HUES64 (cell line): ENCODE measurements around the gene SPATA25.
"Not testable (repeated sequence)": the region's sequence is repeated elsewhere in the genome, so short reads cannot be mapped to it uniquely, and the experiment has no call there.

Experiments used
- H3K27ac ChIP-seq: 2 replicates; pipeline ENCODE4 v1.7.0; 2013; ENCODE audit warnings: low read depth, low read length, inconsistent platforms
- H3K27me3 ChIP-seq: 2 replicates; pipeline ENCODE4 v1.6.1; 2013; ENCODE audit warnings: mild to moderate bottlenecking, low read length; ENCODE audit not compliant: insufficient read depth
- H3K36me3 ChIP-seq: 2 replicates; pipeline ENCODE4 v1.6.1; 2013; ENCODE audit warnings: mild to moderate bottlenecking, low read length; ENCODE audit not compliant: insufficient read depth
- H3K4me1 ChIP-seq: 2 replicates; pipeline ENCODE4 v1.6.1; 2013; ENCODE audit warnings: mild to moderate bottlenecking, low read length, moderate library complexity; ENCODE audit not compliant: insufficient read depth
- H3K4me3 ChIP-seq: 2 replicates; pipeline ENCODE4 v1.5.1; 2013; ENCODE audit warnings: mild to moderate bottlenecking, low read length, moderate library complexity
- H3K9ac ChIP-seq: 2 replicates; pipeline ENCODE4 v1.6.1; 2013; ENCODE audit warnings: mild to moderate bottlenecking, low read depth, low read length
- H3K9me3 ChIP-seq: 2 replicates; pipeline ENCODE4 v1.6.1; 2013; ENCODE audit warnings: low read depth, low read length; ENCODE audit not compliant: insufficient read depth
- WGBS: fragments of 150-250, 120-280 bp; methylation state at CpG from one replicate; pipeline ENCODE4 v1.1.7; 2013; ENCODE audit warnings: missing lambda C conversion rate; 5-methylcytosine and 5-hydroxymethylcytosine counted together

Gene SPATA25

GRCh38 chr20:45874104-45874481 lies 13.3 kb downstream of the SPATA25 start:
- H3K27me3 ChIP-seq, H3K4me1 ChIP-seq, H3K9me3 ChIP-seq, H3K4me3 ChIP-seq, H3K27ac ChIP-seq, H3K9ac ChIP-seq: not testable (repeated sequence)
- WGBS: 95% methylated on average over 10 of the region's 10 CpGs
- H3K36me3 ChIP-seq: peaks cover 18% of the 10 kb centered on the region

DNA sequence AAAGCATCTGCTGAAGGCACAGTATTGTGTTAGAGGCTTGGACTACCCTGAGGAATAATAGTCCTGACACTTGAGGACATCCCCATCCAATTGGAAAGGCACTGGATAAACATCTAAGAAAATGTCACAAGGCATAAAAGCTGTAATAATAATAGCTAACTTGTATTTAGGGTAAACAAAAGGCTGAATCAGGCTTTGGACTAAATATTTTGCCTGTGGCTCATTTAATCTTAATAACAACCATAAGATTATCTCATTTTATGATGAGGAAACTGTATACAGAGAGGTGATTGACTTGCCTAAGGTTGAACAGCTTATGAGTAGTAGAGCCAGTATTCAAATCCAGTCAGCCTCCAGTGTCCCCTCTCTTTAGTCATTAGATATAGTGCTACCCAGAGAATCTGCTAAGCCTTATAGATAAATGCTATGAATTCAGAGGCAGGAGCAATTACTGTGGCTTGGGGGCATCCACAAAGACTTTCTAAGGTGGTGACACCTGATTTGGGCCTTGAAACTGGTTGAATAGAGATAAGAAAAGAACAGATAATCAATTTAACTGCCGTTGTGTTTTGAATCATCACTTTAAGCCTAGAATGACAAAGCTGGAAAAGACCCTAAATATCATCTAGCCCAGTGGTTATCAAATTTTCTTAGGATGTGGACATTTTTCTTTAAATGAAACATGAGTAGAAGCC lies 13.9 kb downstream of the SPATA25 start:
- H3K36me3 ChIP-seq: peaks cover 18% of the 10 kb centered on the region
- 100% methylated on average over 1 of the region's 1 CpG for WGBS
- no peaks in the 10 kb centered on the region for H3K9me3 ChIP-seq
- H3K27me3 ChIP-seq: no peaks in the 10 kb centered on the region
- H3K4me1 ChIP-seq: no peaks in the 10 kb centered on the region
- no peak overlapping the region for H3K9ac ChIP-seq
- H3K4me3 ChIP-seq: no peak overlapping the region
- H3K27ac ChIP-seq: no peak overlapping the region

- Histone ChIP-seq H3K4me1 (no peaks in the 10 kb centered on the region), H3K9me3 (no peaks in the 10 kb centered on the region), H3K9ac (no peak overlapping the region), H3K27me3 (no peaks in the 10 kb centered on the region), H3K4me3 (no peak overlapping the region), H3K27ac (no peak overlapping the region), H3K36me3 (peaks cover 10% of the 10 kb centered on the region; the same call in 1 of the 2 replicates)
- 87% methylated on average over 4 of the region's 4 CpGs for WGBS
These were observed 14.8 kb downstream of the SPATA25 start for GRCh38 chr20:45872626-45873025.

GRCh38 chr20:45867819-45868176 lies 19.6 kb downstream of the SPATA25 start:
- no peak overlapping the region for H3K27ac ChIP-seq

GRCh38 chr20:45867136-45867818 lies 20.1 kb downstream of the SPATA25 start:
- WGBS: 96% methylated on average over 6 of the region's 6 CpGs
- no peaks in the 10 kb centered on the region for H3K4me1 ChIP-seq
- no peak overlapping the region for H3K9ac ChIP-seq
- no peaks in the 10 kb centered on the region for H3K36me3 ChIP-seq
- no peak overlapping the region for H3K27ac ChIP-seq
- H3K4me3 ChIP-seq: no peak overlapping the region
- H3K27me3 ChIP-seq: no peaks in the 10 kb centered on the region
- H3K9me3 ChIP-seq: no peaks in the 10 kb centered on the region

More at GRCh38 chr20:45867819-45868176, 19.6 kb downstream of the SPATA25 start:
- Histone ChIP-seq H3K27me3 (no peaks in the 10 kb centered on the region), H3K9ac (no peak overlapping the region), H3K36me3 (no peaks in the 10 kb centered on the region), H3K4me3 (no peak overlapping the region), H3K9me3 (no peaks in the 10 kb centered on the region), H3K4me1 (no peaks in the 10 kb centered on the region)

- Histone ChIP-seq H3K9ac (no peak overlapping the region), H3K4me3 (no peak overlapping the region), H3K36me3 (no peaks in the 10 kb centered on the region), H3K4me1 (no peaks in the 10 kb centered on the region), H3K27me3 (no peaks in the 10 kb centered on the region), H3K27ac (no peak overlapping the region), H3K9me3 (no peaks in the 10 kb centered on the region)
- 94% methylated on average over 5 of the region's 5 CpGs for WGBS
These were observed 21.0 kb downstream of the SPATA25 start for GRCh38 chr20:45866454-45866853.

DNA sequence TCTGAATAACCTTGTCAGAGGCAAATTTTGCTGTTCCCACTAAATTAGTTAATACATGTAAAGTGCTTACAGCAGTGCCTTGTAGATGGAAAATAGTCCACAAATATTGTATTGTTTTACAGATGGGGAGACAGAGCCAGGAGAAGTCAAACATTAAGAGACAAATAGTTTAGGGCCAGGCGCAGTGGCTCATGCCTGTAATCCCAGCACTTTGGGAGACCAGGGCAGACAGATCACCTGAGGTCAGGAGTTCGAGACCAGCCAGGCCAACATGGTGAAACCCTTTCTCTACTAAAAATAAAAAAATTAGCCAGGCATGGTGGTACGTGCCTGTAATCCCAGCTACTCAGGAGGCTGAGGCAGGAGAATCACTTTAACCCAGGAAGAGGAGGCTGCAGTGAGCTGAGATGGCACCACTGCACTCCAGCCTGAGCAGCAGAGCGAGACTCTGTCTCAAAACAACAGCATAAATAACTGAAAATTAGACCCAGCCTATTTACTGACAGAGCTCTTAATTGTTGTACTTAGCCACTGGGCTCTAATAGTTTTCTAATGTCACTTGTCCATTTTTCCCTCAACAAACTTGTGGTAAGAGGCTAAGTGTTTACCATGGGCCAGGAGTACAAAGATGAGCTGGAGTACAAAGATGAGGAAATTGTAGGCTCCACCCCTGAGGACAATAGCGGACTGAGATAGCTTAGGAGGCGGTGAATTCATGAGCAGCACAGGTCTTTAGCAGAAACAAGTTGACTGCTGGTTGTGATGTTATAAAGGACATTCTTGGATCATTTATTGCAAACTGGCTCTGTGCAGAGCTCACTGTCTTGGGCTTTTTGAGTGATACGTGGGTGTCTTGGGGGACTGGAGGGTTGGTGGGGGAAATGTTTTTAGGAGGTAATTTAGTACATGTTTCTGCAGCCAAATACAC lies 23.6 kb downstream of the SPATA25 start:
- no peak overlapping the region for H3K9ac ChIP-seq
- WGBS: 92% methylated on average over 7 of the region's 7 CpGs
- H3K27me3 ChIP-seq: no peaks in the 10 kb centered on the region
- H3K4me3 ChIP-seq: no peak overlapping the region
- H3K9me3 ChIP-seq: no peaks in the 10 kb centered on the region
- no peaks in the 10 kb centered on the region for H3K36me3 ChIP-seq
- H3K27ac ChIP-seq: no peak overlapping the region
- no peaks in the 10 kb centered on the region for H3K4me1 ChIP-seq

GRCh38 chr20:45861221-45862075 lies 26.0 kb downstream of the SPATA25 start:
- 92% methylated on average over 6 of the region's 7 CpGs for WGBS
- H3K9ac ChIP-seq: no peak overlapping the region
- peaks cover 8% of the 10 kb centered on the region; the same call in 1 of the 2 replicates for H3K4me1 ChIP-seq
- H3K27me3 ChIP-seq: no peaks in the 10 kb centered on the region
- no peaks in the 10 kb centered on the region for H3K9me3 ChIP-seq
- no peak overlapping the region for H3K27ac ChIP-seq
- H3K36me3 ChIP-seq: no peaks in the 10 kb centered on the region
- H3K4me3 ChIP-seq: no peak overlapping the region

DNA sequence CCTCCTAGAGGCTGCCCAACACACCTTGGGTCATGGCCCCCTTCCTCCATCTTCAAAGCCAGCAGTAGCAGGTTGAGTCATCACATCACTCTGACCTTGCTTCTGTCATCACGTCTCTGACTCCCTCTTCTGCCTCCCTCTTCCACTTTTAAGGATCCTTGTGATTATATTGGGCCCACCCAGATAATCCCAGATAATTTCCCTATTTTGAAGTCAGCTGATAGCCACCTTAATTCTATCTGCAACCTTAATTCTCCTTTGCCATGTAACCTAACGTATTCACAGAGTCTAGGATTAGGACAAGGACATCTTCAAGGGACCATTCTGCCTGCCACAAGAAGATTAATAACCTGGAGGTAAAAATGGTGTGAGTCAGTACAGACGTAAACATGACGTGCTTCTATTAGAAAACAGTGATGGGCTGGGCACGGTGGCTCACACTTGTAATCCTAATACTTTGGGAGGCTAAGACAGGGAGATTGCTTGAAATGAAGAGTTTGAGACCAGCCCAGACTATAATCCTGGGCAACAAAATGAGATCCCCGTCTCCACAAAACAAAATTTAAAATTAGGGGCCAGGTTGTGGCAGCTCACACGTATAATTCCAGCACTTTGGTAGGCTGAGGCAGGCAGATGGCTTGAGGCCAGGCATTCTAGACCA lies 26.7 kb downstream of the SPATA25 start:
- no peaks in the 10 kb centered on the region for H3K9me3 ChIP-seq
- no peak overlapping the region for H3K4me3 ChIP-seq

DNA sequence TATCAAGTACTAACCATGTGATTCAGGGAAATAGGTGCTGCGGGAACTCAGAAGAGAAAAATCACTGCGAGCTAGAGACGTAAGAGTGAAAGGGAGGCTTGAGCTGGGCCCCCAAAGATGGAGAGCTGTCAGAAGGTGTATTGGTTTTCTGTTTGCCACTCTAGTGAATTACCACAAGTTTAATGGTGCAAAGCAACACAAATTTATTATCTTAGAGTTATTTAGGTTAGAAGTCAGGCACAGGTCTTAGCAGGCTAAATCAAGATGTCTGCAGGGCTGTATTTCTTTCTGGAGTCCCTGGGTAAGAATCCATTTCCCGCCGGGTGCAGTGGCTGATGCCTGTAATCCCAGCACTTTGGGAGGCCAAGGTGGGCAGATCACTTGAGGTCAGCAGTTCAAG lies 27.5 kb downstream of the SPATA25 start:
- Histone ChIP-seq H3K36me3 (no peaks in the 10 kb centered on the region), H3K9me3 (no peaks in the 10 kb centered on the region), H3K27ac (no peak overlapping the region), H3K9ac (no peak overlapping the region), H3K27me3 (no peaks in the 10 kb centered on the region), H3K4me1 (peaks cover 11% of the 10 kb centered on the region), H3K4me3 (no peak overlapping the region)
- WGBS: 97% methylated on average over 5 of the region's 5 CpGs

More for the DNA sequence above, 26.7 kb downstream of the SPATA25 start:
- H3K9ac ChIP-seq: no peak overlapping the region
- H3K27me3 ChIP-seq: no peaks in the 10 kb centered on the region
- 85% methylated on average over 7 of the region's 7 CpGs for WGBS
- H3K27ac ChIP-seq: no peak overlapping the region
- no peaks in the 10 kb centered on the region for H3K36me3 ChIP-seq
- H3K4me1 ChIP-seq: peaks cover 8% of the 10 kb centered on the region; the same call in 1 of the 2 replicates
